Activated CD8-positive, alpha-beta memory T cell treated with anti-CD3 and anti-CD28 coated beads for 48 hours (primary cell): ENCODE data around the gene CEACAM5.
"Not testable (repeated sequence)": the region's sequence is repeated elsewhere in the genome, so short reads cannot be mapped to it uniquely, and the experiment has no call there.

Experiments
- DNase-seq, 3 experiments: peaks; one replicate each; pipeline ENCODE4 v3.0.0-alpha.2; 2020; ENCODE audit warnings: low read depth in 2 of 3, low spot score in 2 of 3

CEACAM5 gene

GRCh38 chr19:41700381-41701195 is 7.8 kb upstream of the CEACAM5 start:
- DNase-seq, result no peak

- DNase-seq, result no peak
Observed at GRCh38 chr19:41701401-41702075, 6.9 kb upstream of the CEACAM5 start.

GRCh38 chr19:41702171-41702651 is 6.2 kb upstream of the CEACAM5 start:
- DNase-seq, result no peak

- DNase-seq, result no peak
Observed at GRCh38 chr19:41703602-41704293, 4.7 kb upstream of the CEACAM5 start.

GRCh38 chr19:41705393-41706174 is 2.8 kb upstream of the CEACAM5 start:
- peak in 1 of 3 experiments; percentile 16 for DNase-seq

GRCh38 chr19:41706741-41707501 is 1.5 kb upstream of the CEACAM5 start:
- peak; percentile 51 to 56 (median 54) for DNase-seq

- DNase-seq, result no peak
Observed at GRCh38 chr19:41707502-41707812, 969 bp upstream of the CEACAM5 start.

GRCh38 chr19:41707871-41708371 is 505 bp upstream of the CEACAM5 start:
- no peak for DNase-seq

- not testable (repeated sequence) for DNase-seq
Observed at GRCh38 chr19:41709516-41709915, 1.1 kb downstream of the CEACAM5 start.

GRCh38 chr19:41709951-41710645 is 1.7 kb downstream of the CEACAM5 start:
- no peak for DNase-seq

- DNase-seq, result no peak
Observed at GRCh38 chr19:41711376-41712261, 3.2 kb downstream of the CEACAM5 start.

GRCh38 chr19:41714598-41714997 is 6.2 kb downstream of the CEACAM5 start:
- DNase-seq, result no peak

GRCh38 chr19:41718761-41719160 is 10.3 kb downstream of the CEACAM5 start:
- DNase-seq, result no peak

GRCh38 chr19:41720103-41720502 is 11.7 kb downstream of the CEACAM5 start:
- DNase-seq, result no peak

- no peak for DNase-seq
Observed at GRCh38 chr19:41726493-41726892, 18.1 kb downstream of the CEACAM5 start.

- no peak for DNase-seq
Observed at GRCh38 chr19:41734156-41734555, 25.7 kb downstream of the CEACAM5 start.

- DNase-seq, result no peak
Observed at GRCh38 chr19:41734585-41734984, 26.2 kb downstream of the CEACAM5 start.

- DNase-seq, result no peak
Observed at GRCh38 chr19:41735071-41735600, 26.7 kb downstream of the CEACAM5 start.
